HG03135 (cell line): ENCODE results near the gene ZDHHC4.

Experiments
- ATAC-seq: cut with Tn5 transposase; IDR thresholded peaks from one replicate; pipeline ENCODE4 v1.9.1; 2021; ENCODE audit warnings: mild to moderate bottlenecking, moderate library complexity; ENCODE audit not compliant: unreplicated experiment

Gene ZDHHC4

DNA sequence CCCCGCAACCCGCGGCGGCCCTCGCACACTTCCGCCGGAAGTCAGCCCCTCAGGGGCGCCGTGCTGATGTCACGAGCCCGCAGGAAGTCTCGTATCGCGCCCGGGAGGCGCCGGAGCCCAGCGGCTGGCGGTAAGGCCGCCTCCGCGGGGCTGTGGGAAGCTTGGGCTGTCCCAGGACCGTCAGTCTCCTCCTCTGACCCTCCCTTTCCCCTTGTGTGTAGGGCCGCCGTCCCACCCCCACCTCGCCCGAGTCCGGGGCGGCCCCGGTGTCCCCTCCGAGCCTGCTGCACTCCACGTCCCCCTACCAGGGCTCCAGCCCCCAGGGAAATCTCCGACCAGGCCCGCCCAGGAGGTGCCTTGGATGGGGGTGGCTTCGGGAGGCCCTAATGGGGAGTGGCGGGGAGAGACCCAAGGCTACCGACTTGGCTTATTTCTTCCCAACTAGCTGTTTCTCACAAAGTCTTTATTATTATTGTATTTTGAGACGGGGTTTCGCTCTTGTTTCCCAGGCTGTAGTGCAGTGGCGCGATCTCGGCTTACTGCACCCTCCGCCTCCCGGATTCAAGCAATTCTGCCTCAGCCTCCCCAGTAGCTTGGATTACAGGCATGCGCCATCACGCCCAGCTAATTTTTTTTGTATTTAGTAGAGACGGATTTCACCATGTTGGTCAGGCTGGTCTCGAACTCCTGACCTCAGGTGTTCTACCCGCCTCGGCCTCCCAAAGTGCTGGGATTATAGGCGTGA lies at the start of gene ZDHHC4:
TSS of gene ZDHHC4 (plus strand) at position 86 of the 745 bp plus-strand sequence. CDS start 3,108 bp downstream, outside the sequence.
- ATAC-seq = peak; percentile 95

- ATAC-seq = no peak
These were observed 48.7 kb upstream of the ZDHHC4 start for GRCh38 chr7:6528401-6529130.

DNA sequence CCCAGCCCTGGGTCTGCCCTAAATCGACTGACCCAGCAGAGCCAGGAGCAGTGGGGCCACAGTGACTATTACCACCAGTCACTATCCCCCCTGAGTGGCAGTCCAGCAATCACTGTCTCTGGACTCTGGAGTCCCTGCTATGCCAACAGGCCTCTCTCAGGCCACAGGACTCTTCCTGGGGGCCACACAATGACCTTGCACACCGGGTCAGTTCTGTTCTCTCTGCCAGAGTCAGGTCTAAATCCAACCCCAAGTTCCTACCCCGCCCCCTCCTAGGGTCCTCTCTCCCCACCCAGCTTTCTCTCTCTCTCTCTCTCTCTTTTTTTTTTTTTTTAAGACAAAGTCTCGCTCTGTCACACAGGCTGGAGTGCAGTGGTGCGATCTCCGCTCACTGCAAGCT lies 47.6 kb upstream of the ZDHHC4 start:
- ATAC-seq = no peak

GRCh38 chr7:6530626-6531491 lies 46.4 kb upstream of the ZDHHC4 start:
- no peak for ATAC-seq

GRCh38 chr7:6531492-6532279 lies 45.6 kb upstream of the ZDHHC4 start:
- ATAC-seq = no peak

DNA sequence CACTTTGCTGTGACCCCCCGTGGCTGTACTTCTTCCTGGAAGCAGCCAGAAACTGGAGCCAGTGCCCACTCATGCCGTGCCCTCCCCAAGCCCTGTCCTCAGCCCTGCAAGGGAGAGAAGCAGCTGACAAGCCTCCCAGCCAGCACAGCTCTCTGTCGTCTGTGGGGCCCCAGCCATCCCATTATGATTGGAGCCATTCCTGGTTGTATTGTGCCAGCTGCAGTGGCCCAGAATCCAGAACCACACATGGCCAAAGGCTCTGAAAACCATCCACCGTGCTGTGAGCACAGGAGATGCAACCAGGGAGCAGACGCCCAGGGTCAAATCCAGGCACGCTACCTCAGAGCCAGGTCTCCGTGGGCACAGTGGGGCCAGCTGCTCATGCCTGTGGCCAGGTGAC lies 44.7 kb upstream of the ZDHHC4 start:
- ATAC-seq = no peak

- no peak for ATAC-seq
These were observed 43.3 kb upstream of the ZDHHC4 start for GRCh38 chr7:6533893-6534495.

DNA sequence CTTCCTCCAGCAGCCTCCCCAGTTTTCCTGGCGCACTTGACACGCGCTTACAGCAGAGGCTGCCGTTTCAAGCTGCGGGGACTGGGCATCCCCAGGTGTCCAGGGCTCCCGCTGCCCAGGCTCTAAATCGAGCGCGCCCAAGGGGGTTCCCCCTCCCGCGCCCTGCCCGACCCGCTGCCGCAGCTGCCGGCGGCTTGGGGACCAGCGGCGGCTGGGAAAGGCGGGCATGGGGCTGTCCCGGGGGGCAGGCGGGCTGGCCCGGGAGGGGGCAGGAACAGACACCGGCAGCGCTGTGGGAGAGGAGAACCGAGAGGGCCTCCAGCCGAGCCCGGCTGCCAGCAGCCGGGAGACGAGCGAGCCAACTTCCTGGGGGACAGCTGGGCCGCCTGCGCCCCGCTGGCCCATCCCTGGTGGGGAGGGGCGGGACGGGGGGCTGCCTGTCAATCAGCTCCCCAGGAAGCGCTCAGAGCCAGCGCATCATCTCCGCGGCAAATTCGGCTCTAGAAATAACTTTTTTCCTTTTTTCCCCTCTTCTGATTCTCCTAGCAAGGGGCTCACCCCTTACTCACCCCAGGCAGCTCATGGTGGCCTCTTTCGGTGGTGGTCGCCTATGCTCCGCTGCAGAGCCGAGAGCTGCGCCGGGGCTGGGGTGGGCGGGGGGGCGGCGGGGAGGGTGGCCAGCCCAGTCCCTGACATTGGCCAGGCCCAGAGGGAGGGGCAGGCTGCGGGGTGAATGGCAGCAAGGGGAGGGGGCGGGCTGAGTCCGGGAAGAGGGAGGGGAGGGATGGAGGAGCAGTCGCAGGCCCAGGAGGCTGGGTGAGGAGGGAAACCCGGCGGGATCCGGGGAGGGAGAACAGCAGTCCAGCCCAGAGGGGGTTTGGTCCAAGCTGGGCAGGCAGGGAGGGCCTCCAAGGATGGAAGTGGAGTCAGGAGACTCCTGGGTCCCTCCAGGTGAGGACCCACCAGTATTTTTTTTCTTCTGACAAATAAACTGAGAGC lies 40.7 kb upstream of the ZDHHC4 start:
- ATAC-seq = no peak

- no peak for ATAC-seq
These were observed 34.9 kb upstream of the ZDHHC4 start for GRCh38 chr7:6542368-6542767.

- ATAC-seq = no peak
These were observed 31.7 kb upstream of the ZDHHC4 start for GRCh38 chr7:6545398-6546126.

- no peak for ATAC-seq
These were observed 30.6 kb upstream of the ZDHHC4 start for GRCh38 chr7:6546498-6547251.

- ATAC-seq = no peak
These were observed 29.9 kb upstream of the ZDHHC4 start for GRCh38 chr7:6547400-6547799.

- ATAC-seq = no peak
These were observed 26.2 kb upstream of the ZDHHC4 start, which contains the start of gene GRID2IP for GRCh38 chr7:6551016-6551511. TSS of gene GRID2IP (minus strand) at chr7:6551461. CDS start at chr7:6551436, 25 bp downstream.

DNA sequence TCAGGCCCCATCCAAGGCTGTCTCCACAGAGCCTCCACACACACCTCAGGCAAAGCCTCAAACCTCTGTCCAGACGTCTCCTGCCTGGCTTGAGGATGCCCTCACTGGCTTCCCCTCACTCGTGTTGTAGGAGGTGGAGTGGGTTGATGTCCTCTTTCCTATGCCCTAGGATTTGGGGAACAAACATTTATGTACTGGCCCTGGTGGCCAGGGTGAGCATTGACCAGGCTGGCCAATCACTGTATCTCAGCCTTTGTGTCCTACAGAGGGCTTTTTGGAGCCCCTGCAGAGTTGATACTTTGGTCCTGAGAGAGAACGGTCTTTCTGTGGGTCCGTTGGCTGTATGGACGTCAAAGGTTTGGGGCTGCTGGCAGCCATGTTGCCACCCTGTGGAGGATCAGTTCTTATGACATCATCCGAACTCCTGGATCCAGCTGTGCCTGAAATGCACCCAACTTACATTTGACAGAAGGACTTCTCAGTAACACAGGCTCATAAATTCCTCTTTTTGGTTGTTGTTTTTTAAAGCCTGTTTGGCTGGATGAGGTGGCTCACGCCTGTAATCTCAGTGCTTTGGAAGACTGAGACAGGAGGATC lies 23.7 kb upstream of the ZDHHC4 start:
- no peak for ATAC-seq

- no peak for ATAC-seq
These were observed 22.4 kb upstream of the ZDHHC4 start for GRCh38 chr7:6554848-6555247.

DNA sequence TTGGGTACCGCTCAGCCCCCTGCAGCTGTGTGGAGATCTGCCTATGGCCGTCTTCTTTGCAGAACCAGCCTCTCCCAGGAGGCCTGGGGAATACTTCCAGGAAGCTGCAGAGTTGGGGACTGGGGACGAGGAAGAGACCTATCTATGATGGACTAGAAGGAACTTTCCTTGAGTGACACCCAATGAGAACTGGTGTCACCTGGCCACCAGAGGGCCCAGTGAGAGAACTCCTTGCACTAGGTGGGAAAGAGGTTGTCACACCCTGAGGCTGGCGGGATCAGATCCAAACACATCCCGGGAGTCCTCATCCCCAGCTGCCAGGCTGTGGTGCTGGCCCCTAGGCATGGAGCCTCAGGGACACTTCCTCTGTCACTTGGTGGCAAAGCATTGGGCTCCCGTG lies 21.1 kb upstream of the ZDHHC4 start:
- no peak for ATAC-seq

DNA sequence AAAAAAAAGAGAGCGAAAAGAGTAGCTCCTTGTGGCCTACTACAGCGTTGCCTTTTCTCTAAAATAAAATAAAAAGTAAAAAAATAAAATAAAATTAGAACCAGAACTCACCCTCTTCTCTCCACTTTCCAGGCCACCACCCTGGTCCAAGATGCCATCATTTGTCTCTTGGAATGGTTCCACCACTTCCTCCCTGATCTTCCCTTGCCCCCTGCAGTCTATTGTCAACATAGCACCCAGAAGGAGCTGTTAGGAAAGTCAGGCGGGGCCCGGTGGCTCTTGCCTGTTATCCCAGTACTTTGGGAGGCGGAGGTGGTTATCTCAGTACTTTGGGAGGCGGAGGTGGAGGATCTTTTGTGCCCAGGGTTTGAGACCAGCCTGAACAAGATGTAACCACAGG lies 18.4 kb upstream of the ZDHHC4 start:
- no peak for ATAC-seq
